Fibroblast of mammary gland (primary cell): ENCODE data around the gene EFCAB6.

Experiments used
- DNase-seq: peaks from one replicate; pipeline ENCODE4 v3.0.0-alpha.2; 2010; ENCODE audit warnings: low read depth
- H3K4me3 ChIP-seq: 2 replicates; pipeline ENCODE4 v1.5.1; 2011; ENCODE audit warnings: low read depth, mild to moderate bottlenecking, low read length, moderate library complexity; ENCODE audit not compliant: control insufficient read depth
- TF ChIP-seq, protein P1 (sequence below): conservative IDR thresholded peaks from 2 replicates; pipeline ENCODE4 v1.5.1; 2011; ENCODE audit warnings: low read depth, low read length, inconsistent platforms; ENCODE audit not compliant: control insufficient read depth, insufficient read depth

EFCAB6 gene

DNA sequence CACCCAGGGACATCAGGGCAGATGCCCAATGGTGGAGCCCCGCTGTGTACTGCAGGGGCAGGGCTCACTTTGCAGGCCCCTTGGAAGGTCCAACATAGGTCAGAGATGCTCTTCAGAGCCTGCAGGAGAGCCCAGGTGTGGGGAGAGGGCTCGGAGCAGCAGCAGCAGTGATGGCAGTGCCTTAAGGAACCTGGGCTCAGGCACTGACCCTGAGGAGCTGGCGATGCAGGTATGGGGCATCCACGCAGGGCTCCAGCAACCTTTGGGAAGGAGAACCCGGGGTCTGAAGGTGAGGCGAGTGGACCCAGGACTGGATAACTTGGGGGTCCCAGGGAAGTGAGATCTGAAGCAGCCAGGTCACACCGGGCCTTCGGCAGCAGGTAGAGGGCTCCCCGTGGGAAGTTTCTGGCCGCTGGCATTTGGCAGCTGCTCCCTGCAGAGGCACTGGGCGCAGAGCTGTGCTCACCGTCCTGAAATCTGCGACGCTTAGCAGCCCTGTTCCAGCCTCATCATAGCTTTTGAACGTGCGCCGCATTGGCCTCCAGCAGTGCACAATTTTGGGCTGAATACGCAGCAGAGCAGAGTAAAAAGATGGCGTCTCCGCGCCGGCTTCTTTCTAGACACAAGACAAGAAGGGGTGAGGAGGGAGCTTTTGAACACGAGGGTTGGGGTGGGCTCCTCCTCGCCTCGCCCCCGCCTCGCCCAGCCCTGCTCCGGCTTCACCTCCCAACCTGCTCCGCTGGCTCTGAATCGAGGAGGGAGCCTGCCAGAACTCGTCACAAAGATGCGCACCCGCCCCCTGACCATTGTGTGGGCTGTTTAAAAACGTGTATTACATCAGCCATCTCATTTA lies 281.5 kb downstream of the EFCAB6 start:
- TF ChIP-seq, protein P1, sequence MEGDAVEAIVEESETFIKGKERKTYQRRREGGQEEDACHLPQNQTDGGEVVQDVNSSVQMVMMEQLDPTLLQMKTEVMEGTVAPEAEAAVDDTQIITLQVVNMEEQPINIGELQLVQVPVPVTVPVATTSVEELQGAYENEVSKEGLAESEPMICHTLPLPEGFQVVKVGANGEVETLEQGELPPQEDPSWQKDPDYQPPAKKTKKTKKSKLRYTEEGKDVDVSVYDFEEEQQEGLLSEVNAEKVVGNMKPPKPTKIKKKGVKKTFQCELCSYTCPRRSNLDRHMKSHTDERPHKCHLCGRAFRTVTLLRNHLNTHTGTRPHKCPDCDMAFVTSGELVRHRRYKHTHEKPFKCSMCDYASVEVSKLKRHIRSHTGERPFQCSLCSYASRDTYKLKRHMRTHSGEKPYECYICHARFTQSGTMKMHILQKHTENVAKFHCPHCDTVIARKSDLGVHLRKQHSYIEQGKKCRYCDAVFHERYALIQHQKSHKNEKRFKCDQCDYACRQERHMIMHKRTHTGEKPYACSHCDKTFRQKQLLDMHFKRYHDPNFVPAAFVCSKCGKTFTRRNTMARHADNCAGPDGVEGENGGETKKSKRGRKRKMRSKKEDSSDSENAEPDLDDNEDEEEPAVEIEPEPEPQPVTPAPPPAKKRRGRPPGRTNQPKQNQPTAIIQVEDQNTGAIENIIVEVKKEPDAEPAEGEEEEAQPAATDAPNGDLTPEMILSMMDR = no peak
- DNase-seq = no peak
- no peak overlapping the region for H3K4me3 ChIP-seq

DNA sequence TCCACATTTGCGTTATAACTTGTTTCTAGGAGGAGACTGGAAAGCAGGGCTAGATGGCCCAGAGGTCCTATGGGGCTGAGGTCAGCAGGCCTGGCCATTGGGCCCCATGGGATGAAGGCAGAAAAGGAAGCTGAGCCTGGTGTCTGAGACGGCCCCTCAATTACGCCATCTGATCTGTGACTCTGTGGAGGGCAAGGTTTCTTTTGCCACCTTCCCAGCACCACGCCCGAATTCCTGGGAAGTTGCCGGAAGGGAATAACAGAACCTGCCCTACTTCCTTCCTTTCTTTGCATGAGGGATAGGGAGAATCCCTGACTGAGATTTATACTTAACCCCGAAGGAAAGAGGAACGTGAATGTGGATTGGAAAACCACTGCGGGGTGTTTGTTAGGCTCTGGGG lies 282.2 kb downstream of the EFCAB6 start:
- H3K4me3 ChIP-seq = no peak overlapping the region
- TF ChIP-seq, protein P1 = no peak
- no peak for DNase-seq

DNA sequence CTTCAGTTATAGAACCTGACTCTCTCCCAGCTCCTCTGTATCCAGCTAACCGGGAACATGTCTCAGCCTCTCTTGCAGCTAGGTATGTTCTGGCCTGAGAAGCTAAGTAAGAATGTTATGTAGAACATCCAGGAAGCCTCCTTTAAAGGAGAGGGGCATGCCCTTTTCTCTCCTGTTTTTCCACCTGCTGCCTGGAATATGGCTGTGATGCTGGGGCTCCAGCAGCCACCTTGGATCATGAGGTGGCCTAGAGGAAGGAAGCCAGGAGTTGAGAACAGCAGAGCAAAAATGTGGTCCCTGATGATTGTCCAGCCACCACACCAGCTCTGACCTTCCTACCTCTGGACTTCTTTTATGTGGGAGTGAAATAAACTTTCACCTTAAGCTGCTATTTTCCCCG lies 282.6 kb downstream of the EFCAB6 start:
- H3K4me3 ChIP-seq = no peak overlapping the region
- DNase-seq = no peak
- TF ChIP-seq, protein P1 = no peak

DNA sequence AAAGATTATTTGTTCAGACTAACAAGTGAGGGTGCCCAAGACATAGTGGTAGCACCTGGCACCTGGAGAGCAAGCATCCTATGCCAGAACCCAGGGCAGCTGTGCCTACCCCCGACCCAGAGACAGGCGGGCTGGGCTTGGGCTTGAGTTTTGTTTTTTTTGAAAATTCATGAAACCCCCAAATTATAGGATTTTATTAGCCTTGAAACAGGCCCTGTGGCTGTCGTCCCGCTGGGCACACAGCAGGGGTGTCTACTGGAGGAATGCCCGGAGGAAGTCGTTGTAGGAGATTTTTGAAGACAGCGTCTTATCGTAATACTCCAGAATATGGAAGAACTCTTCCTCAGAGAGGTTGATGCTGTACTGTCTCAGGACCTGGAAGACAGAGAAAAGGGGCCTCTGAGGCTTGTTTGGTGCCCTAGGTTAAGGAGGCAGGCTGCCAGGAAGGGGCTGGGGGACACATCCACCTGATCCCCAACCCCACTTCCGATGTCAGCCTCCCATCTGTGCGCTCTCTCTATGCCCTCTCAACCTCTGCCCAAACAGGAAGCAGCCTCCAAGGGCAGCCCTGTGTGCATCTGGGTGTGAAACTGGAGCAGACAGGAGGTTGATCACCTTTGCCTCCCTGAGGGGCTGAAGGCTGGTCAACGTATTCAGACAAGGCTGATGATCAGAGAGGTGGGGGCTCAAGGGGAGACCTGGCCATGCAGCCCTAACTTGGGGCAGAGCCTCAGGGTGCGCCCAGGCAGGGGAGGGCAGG lies 283.3 kb downstream of the EFCAB6 start:
- TF ChIP-seq, protein P1 = no peak
- DNase-seq = no peak
- H3K4me3 ChIP-seq = no peak overlapping the region

DNA sequence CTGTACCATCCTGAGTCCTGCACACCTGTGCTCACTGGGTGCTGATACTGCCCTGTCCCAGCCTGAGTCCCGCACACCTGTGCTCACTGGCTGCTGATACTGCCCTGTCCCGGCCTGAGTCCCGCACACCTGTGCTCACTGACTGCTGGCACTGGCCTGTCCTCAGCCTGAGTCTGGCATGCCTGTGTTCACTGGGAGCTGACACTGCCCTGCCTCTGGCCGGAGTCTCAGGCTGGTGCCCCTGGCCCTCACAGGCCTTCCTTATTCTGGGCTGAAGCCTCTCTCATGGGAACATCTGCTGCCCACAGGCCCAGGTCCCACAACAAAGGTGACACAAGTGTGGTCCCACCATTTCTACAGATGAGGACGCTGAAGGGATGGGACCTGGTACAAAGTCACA lies 285.2 kb downstream of the EFCAB6 start:
- H3K4me3 ChIP-seq = no peak overlapping the region
- TF ChIP-seq, protein P1 = no peak
- no peak for DNase-seq

DNA sequence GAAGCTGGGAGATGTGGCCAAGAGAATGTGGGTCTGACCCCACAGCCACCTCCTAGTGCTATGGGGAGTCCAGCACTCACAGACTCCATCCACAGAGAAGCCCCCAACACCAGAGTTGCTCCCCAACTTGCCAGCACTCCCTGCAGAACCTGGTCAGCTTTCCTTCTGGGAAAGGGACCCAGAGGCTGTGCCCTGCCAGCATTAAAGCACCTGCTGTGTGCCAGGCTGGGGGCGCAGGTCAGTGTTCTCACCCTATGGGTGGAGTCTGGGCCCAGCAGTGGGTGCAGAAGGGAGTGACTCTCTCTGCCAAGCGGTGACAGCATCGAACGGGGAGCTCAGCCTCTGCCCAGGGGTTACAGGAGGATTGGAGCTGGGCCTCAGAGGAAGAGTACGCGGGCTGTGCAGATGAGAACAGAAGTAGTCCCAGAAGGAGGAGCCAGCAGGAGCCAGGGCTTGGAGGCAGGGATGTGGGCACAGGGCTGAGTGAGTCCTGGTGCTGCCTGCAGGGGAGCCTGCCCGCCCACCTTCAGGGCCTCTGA lies 285.9 kb downstream of the EFCAB6 start:
- TF ChIP-seq, protein P1 = no peak
- no peak overlapping the region for H3K4me3 ChIP-seq
- no peak for DNase-seq
